GM12878 (cell line): ENCODE results near the gene MOV10L1. TPM values are rescaled to one million over a fixed set of nuclear protein-coding genes. Genes with fewer than 3 reads are reported as not detected.

Experiments used
- ATAC-seq: fragments of 200-7000 bp; cut with Tn5 transposase; 3 replicates; pipeline ENCODE4 v1.9.1; 2020; ENCODE audit warnings: mild to moderate bottlenecking, moderate library complexity
- BruUV-seq: library from RNA; stranded (reverse); fragments of 400-500 nt; replicated peaks from 2 replicates; lab custom pipeline; 2021; lab: Mats Ljungman, UMichigan
- CTCF ChIA-PET: fragments of 300-600 bp; sonication (Branson Sonifier 250); formaldehyde crosslinking; extraction: SDS; loops from one replicate; lab custom pipeline; 2021; ENCODE audit warnings: inconsistent platforms; lab: Yijun Ruan, JAX
- POLR2A ChIA-PET: fragments of 350-600 bp; formaldehyde crosslinking; extraction: SDS; loops from one replicate; lab custom pipeline; 2021; ENCODE audit warnings: inconsistent platforms; lab: Charles Lee
- RAD21 ChIA-PET: fragments of 300-600 bp; sonication (Branson Sonifier 250); formaldehyde crosslinking; loops from one replicate; lab custom pipeline; 2023; ENCODE audit warnings: antibody characterized with exemption; ENCODE audit not compliant: unreplicated experiment; lab: Charles Lee
- SMC1A ChIA-PET: fragments of 300-600 bp; sonication (Branson Sonifier 250); formaldehyde crosslinking; loops from one replicate; lab custom pipeline; 2023; ENCODE audit not compliant: unreplicated experiment, uncharacterized antibody; lab: Charles Lee
- DNase-seq: peaks from one replicate; pipeline ENCODE4 v3.0.0-alpha.2; 2011; ENCODE audit warnings: low read depth, low spot score
- FAIRE-seq: peaks from 3 replicates; lab custom pipeline; 2011; peaks lifted over from hg19 to GRCh38; lab: Jason Lieb, UNC
- H2AFZ ChIP-seq: 2 replicates; pipeline ENCODE4 v1.6.0; 2011; ENCODE audit warnings: low read depth, low read length, control low read depth; ENCODE audit not compliant: control insufficient read depth
- H3K27ac ChIP-seq: 2 replicates; pipeline ENCODE4 v1.5.1; 2011; ENCODE audit warnings: control low read depth; ENCODE audit not compliant: control insufficient read depth, insufficient read depth
- H3K27me3 ChIP-seq, 2 experiments: replicated peaks in 1 of 2; 2 replicates each; pipeline versions ENCODE4 v1.6.0 to v1.6.1; 2011; ENCODE audit warnings: low read length in 1 of 2; ENCODE audit not compliant: control insufficient read depth in 2 of 2, insufficient read depth in 2 of 2
- H3K36me3 ChIP-seq, 2 experiments: 2 replicates each; pipeline ENCODE4 v1.5.1; 2011; ENCODE audit warnings: low read length in 1 of 2; ENCODE audit not compliant: control insufficient read depth in 2 of 2, insufficient read depth in 2 of 2
- H3K4me1 ChIP-seq: 2 replicates; pipeline ENCODE4 v1.6.1; 2011; ENCODE audit warnings: mild to moderate bottlenecking, low read length, moderate library complexity, mixed read lengths; ENCODE audit not compliant: control insufficient read depth, insufficient read depth
- H3K4me2 ChIP-seq: 2 replicates; pipeline ENCODE4 v1.6.0; 2011; ENCODE audit warnings: control low read depth; ENCODE audit not compliant: control insufficient read depth, insufficient read depth
- H3K4me3 ChIP-seq: fragments of 200-600 bp; sonication (generic); 2 replicates; pipeline ENCODE4 v1.5.1; 2016
- H3K79me2 ChIP-seq: 2 replicates; pipeline ENCODE4 v1.6.0; 2011; ENCODE audit warnings: low read length; ENCODE audit not compliant: control insufficient read depth, insufficient read depth
- H3K9ac ChIP-seq: 2 replicates; pipeline ENCODE4 v1.8.0; 2011; ENCODE audit warnings: low read length, control low read depth, mixed read lengths; ENCODE audit not compliant: control insufficient read depth, insufficient read depth
- H3K9me3 ChIP-seq: replicated peaks from 3 replicates; pipeline ENCODE4 v1.5.1; 2011; ENCODE audit warnings: mild to moderate bottlenecking, low read length; ENCODE audit not compliant: control insufficient read depth, insufficient read depth
- H4K20me1 ChIP-seq: 2 replicates; pipeline ENCODE4 v1.6.0; 2011; ENCODE audit not compliant: control insufficient read depth, insufficient read depth
- CTCF ChIP-seq, 3 experiments: IDR thresholded peaks in 2 of 3; conservative IDR thresholded peaks in 1 of 3; 2 replicates each; pipeline ENCODE4 v1.5.1; 2011; ENCODE audit warnings: low read depth in 3 of 3, low read length in 3 of 3, mild to moderate bottlenecking in 3 of 3, control low read depth in 2 of 3, moderate library complexity in 2 of 3, inconsistent platforms in 1 of 3, mixed read lengths in 1 of 3; ENCODE audit not compliant: control insufficient read depth in 2 of 3, insufficient read depth in 1 of 3; ENCODE audit errors: extremely low read depth in 1 of 3
- E4F1 ChIP-seq: fragments of 450-650 bp; IDR thresholded peaks from 2 replicates; pipeline ENCODE4 v1.6.1; 2018; ENCODE audit warnings: borderline replicate concordance, mild to moderate bottlenecking; ENCODE audit not compliant: partially characterized antibody
- GABPA ChIP-seq: IDR thresholded peaks from 2 replicates; pipeline ENCODE4 v1.6.1; 2014; ENCODE audit warnings: antibody characterized with exemption, low read depth, mild to moderate bottlenecking, inconsistent platforms
- HDGF ChIP-seq: fragments of 450-650 bp; IDR thresholded peaks from 2 replicates; pipeline ENCODE4 v1.6.1; 2016; ENCODE audit warnings: antibody characterized with exemption
- IRF3 ChIP-seq: fragments of 450-650 bp; IDR thresholded peaks from 2 replicates; pipeline ENCODE4 v1.6.1; 2014; ENCODE audit warnings: mild to moderate bottlenecking
- IRF5 ChIP-seq: fragments of 450-650 bp; IDR thresholded peaks from 2 replicates; pipeline ENCODE4 v1.6.1; 2017; ENCODE audit warnings: borderline replicate concordance
- KDM1A ChIP-seq: fragments of 200-600 bp; sonication (generic); IDR thresholded peaks from 2 replicates; pipeline ENCODE4 v1.6.1; 2016; ENCODE audit warnings: borderline replicate concordance
- MEF2B ChIP-seq: fragments of 450-650 bp; IDR thresholded peaks from 2 replicates; pipeline ENCODE4 v1.6.1; 2018; ENCODE audit warnings: mild to moderate bottlenecking, moderate library complexity; ENCODE audit not compliant: partially characterized antibody, poor library complexity, severe bottlenecking
- MYB ChIP-seq: fragments of 150-350 bp; IDR thresholded peaks from 2 replicates; pipeline ENCODE4 v1.6.1; 2014; ENCODE audit warnings: mild to moderate bottlenecking, low read depth, low read length, borderline replicate concordance
- MYC ChIP-seq: IDR thresholded peaks from 2 replicates; pipeline ENCODE4 v1.6.1; 2011; ENCODE audit warnings: mild to moderate bottlenecking, low read length, moderate library complexity, inconsistent platforms; ENCODE audit not compliant: insufficient read depth, insufficient replicate concordance, insufficient read length, severe bottlenecking
- PAX5 ChIP-seq: IDR thresholded peaks from 2 replicates; pipeline ENCODE4 v1.6.1; 2011; ENCODE audit warnings: low read depth, low read length, borderline replicate concordance
- POLR2A ChIP-seq: IDR thresholded peaks from 2 replicates; pipeline ENCODE4 v1.6.1; 2011; ENCODE audit warnings: low read depth, mild to moderate bottlenecking, low read length
- RAD51 ChIP-seq: fragments of 450-650 bp; IDR thresholded peaks from 2 replicates; pipeline ENCODE4 v1.6.1; 2016; ENCODE audit warnings: moderate library complexity, mild to moderate bottlenecking, inconsistent platforms
- RCOR1 ChIP-seq: conservative IDR thresholded peaks from 2 replicates; pipeline ENCODE4 v1.6.1; 2012; ENCODE audit warnings: low read depth, low read length, improper control_type of control experiment
- RFX5 ChIP-seq: IDR thresholded peaks from 2 replicates; pipeline ENCODE4 v1.6.1; 2011; ENCODE audit warnings: low read depth, low read length, improper control_type of control experiment
- YY1 ChIP-seq: IDR thresholded peaks from 2 replicates; pipeline ENCODE4 v1.6.1; 2011; ENCODE audit warnings: low read depth, mild to moderate bottlenecking, low read length
- ZNF217 ChIP-seq: fragments of 450-650 bp; IDR thresholded peaks from 2 replicates; pipeline ENCODE4 v1.6.1; 2017; ENCODE audit warnings: antibody characterized with exemption, mild to moderate bottlenecking
- ZNF24 ChIP-seq: fragments of 450-650 bp; IDR thresholded peaks from 2 replicates; pipeline ENCODE4 v1.6.1; 2017; ENCODE audit warnings: antibody characterized with exemption, mild to moderate bottlenecking
- WGBS: methylation state at CpG from one replicate; pipeline ENCODE4 v1.1.6; 2016; ENCODE audit warnings: low lambda C conversion rate; ENCODE audit not compliant: insufficient replicate concordance, insufficient coverage; ENCODE audit errors: missing lambda C conversion rate; 5-methylcytosine and 5-hydroxymethylcytosine counted together
- in situ Hi-C: fragments of 300-500 bp; cut with MboI; formaldehyde crosslinking; loops from 9 replicates; pipeline ENCODE4 v1.14.3; 2018; ENCODE audit warnings: mixed read lengths
- intact Hi-C: fragments of 100-400 bp; cut with micrococcal nuclease; formaldehyde crosslinking; loops from one replicate; pipeline ENCODE4 v1.14.2; 2022; ENCODE audit not compliant: unreplicated experiment
- polyA plus RNA-seq, 11 experiments: library from polyadenylated mRNA; depleted of rRNA in 4 of 11; unstranded in 6 of 11; stranded (reverse) in 5 of 11; fragments of >200 nt; fragmentation: Nextera tagmentation in 4 of 11; fragmentation: Illumina TruSeq in 1 of 11; extraction: Ambion mirVana in 4 of 11; extraction: Trizol in 1 of 11; gene quantifications; 1 replicate in 1 of 11; 2 replicates in 10 of 11; pipeline versions ENCODE4 v1.2.1 to v1.2.3, GENCODE V29; 2011 to 2016; ENCODE audit warnings: inconsistent platforms in 2 of 11, missing spikeins in 2 of 11, low read depth in 1 of 11
- total RNA-seq, 4 experiments: library from RNA; depleted of rRNA in 3 of 4; stranded (reverse); fragments of >200 nt in 3 of 4; fragmentation: Illumina TruSeq in 1 of 4; extraction: Trizol in 1 of 4; gene quantifications; 2 replicates each; pipeline versions ENCODE4 v1.2.1 to v1.2.3, GENCODE V29; 2013 to 2021

MOV10L1 gene
- total and polyA plus RNA-seq, 10 of the 15 experiments (the other 5 are each of a cell fraction or from before 2014, with no cell fraction given), result 0.22 TPM; not detected in 9

- in situ Hi-C loops (no loop called here), intact Hi-C loops (no loop called here)
- ATAC-seq (no peak), FAIRE-seq (no peak), DNase-seq (no peak)
- Histone ChIP-seq H3K4me2 (no peak overlapping the region), H3K79me2 (no peaks in the 10 kb centered on the region), H3K4me1 (peaks cover 3% of the 10 kb centered on the region; the same call in 1 of the 2 replicates), H4K20me1 (no peaks in the 10 kb centered on the region), H2AFZ (no peak overlapping the region), H3K27ac (no peak overlapping the region), H3K36me3 (no peaks in the 10 kb centered on the region), H3K27me3 (no peaks in the 10 kb centered on the region; a peak in 2 of 4 replicates), H3K9me3 (no peaks in the 10 kb centered on the region), H3K9ac (no peak overlapping the region), H3K4me3 (no peak overlapping the region)
- SMC1A ChIA-PET, result no interaction called here
- BruUV-seq, result no TSS peak
- POLR2A ChIA-PET, result no interaction called here
- RAD21 ChIA-PET, result no interaction called here
- CTCF ChIA-PET, result no interaction called here
- WGBS, result 91% methylated on average over 4 of the region's 4 CpGs
- TF ChIP-seq ZNF217 (no peak), ZNF24 (no peak), MYC (no peak), PAX5 (no peak), MYB (no peak), MEF2B (no peak), RCOR1 (no peak), GABPA (no peak), RFX5 (no peak), HDGF (no peak), CTCF (IDR thresholded peaks at IDR 0.05 in 2 of 3, conservative IDR thresholded peaks at IDR 0.05 in 1 of 3; ENCODE audit: control insufficient read depth in 2 of 3, extremely low read depth in 1 of 3, insufficient read depth in 1 of 3, low read depth in 3 of 3, low read length in 3 of 3) (no peak), POLR2A (no peak), E4F1 (no peak), IRF5 (no peak), RAD51 (no peak), YY1 (no peak), KDM1A (no peak), IRF3 (no peak)
Measured at GRCh38 chr22:50138041-50138440, 48.2 kb downstream of the MOV10L1 start.
